HCT116 (cell line): ENCODE data around the gene SEC24C. TPM values are rescaled to one million over a fixed set of nuclear protein-coding genes. Genes with fewer than 3 reads are reported as not detected.

Source experiments
- ATAC-seq: fragments of 200-7000 bp; cut with Tn5 transposase; 2 replicates; pipeline ENCODE4 v1.9.1; 2020; ENCODE audit warnings: mild to moderate bottlenecking, moderate library complexity
- BruUV-seq: library from RNA; stranded (reverse); fragments of 400-500 nt; replicated peaks from 2 replicates; lab custom pipeline; 2021; lab: Mats Ljungman, UMichigan
- CTCF ChIA-PET: fragments of 300-600 bp; sonication (Branson Sonifier 250); formaldehyde crosslinking; loops from one replicate; lab custom pipeline; 2021; ENCODE audit warnings: antibody characterized with exemption; lab: Charles Lee
- POLR2A ChIA-PET: fragments of 300-600, 350-600 bp; sonication (Branson Sonifier 250); formaldehyde crosslinking; loops from one replicate; lab custom pipeline; 2021; ENCODE audit warnings: antibody characterized with exemption; lab: Charles Lee
- RAD21 ChIA-PET, 2 experiments: fragments of 300-600 bp; sonication (Branson Sonifier 250); formaldehyde crosslinking; loops; one replicate each; lab custom pipeline; 2023; ENCODE audit warnings: low total read pairs in 2 of 2; ENCODE audit not compliant: uncharacterized antibody in 2 of 2, unreplicated experiment in 2 of 2, low non-redundant PET in 1 of 2; lab: Charles Lee
- DNase-seq: peaks from one replicate; pipeline ENCODE4 v3.0.0-alpha.2; 2010; ENCODE audit warnings: low read depth, low spot score
- H2AFZ ChIP-seq: fragments of 200-600 bp; shearing (Covaris generic), sonication (generic); 2 replicates; pipeline ENCODE4 v1.6.1; 2017; ENCODE audit warnings: low read depth, mixed run types, mixed read lengths, antibody characterized with exemption, low read length; ENCODE audit not compliant: poor library complexity, severe bottlenecking
- H3K27ac ChIP-seq: 2 replicates; pipeline ENCODE4 v1.5.1; 2012; ENCODE audit warnings: low read depth, low read length
- H3K27me3 ChIP-seq: fragments of 200-600 bp; sonication (generic); 2 replicates; pipeline ENCODE4 v1.6.1; 2016; ENCODE audit warnings: mixed run types, low read length, mixed read lengths; ENCODE audit not compliant: insufficient read depth
- H3K36me3 ChIP-seq, 2 experiments: fragments of 200-500 bp in 1 of 2; fragments of 200-600 bp in 1 of 2; sonication (Bioruptor generic) in 1 of 2; sonication (generic) in 1 of 2; 2 replicates each; pipeline versions ENCODE4 v1.5.1 to v1.6.1; 2014 to 2016; ENCODE audit warnings: low read length in 2 of 2, inconsistent platforms in 1 of 2, mixed read lengths in 1 of 2, mixed run types in 1 of 2; ENCODE audit not compliant: insufficient read depth in 2 of 2, control insufficient read depth in 1 of 2
- H3K4me1 ChIP-seq, 2 experiments: fragments of 200-600 bp in 1 of 2; sonication (generic) in 1 of 2; 2 replicates each; pipeline versions ENCODE4 v1.5.1 to v1.6.1; 2012 to 2017; ENCODE audit warnings: low read length in 2 of 2, inconsistent platforms in 1 of 2, mild to moderate bottlenecking in 1 of 2, mixed read lengths in 1 of 2, mixed run types in 1 of 2, moderate library complexity in 1 of 2; ENCODE audit not compliant: insufficient read depth in 2 of 2, control insufficient read depth in 1 of 2
- H3K4me2 ChIP-seq: fragments of 200-600 bp; sonication (generic); 2 replicates; pipeline ENCODE4 v1.6.1; 2017; ENCODE audit warnings: mixed run types, low read length, mixed read lengths
- H3K4me3 ChIP-seq, 2 experiments: fragments of 200-600 bp in 1 of 2; sonication (generic) in 1 of 2; replicated peaks in 1 of 2; 2 replicates each; pipeline ENCODE4 v1.5.1; 2011 to 2016; ENCODE audit warnings: low read length in 2 of 2, control low read depth in 1 of 2, low read depth in 1 of 2, mild to moderate bottlenecking in 1 of 2, mixed read lengths in 1 of 2, mixed run types in 1 of 2
- H3K79me2 ChIP-seq: fragments of 200-600 bp; sonication (generic); 2 replicates; pipeline ENCODE4 v1.6.1; 2017; ENCODE audit warnings: mild to moderate bottlenecking, mixed run types, low read length, moderate library complexity, mixed read lengths; ENCODE audit not compliant: insufficient read depth
- H3K9ac ChIP-seq: fragments of 200-600 bp; sonication (generic); 2 replicates; pipeline ENCODE4 v1.6.1; 2016; ENCODE audit warnings: low read length, mixed read lengths
- H3K9me2 ChIP-seq: fragments of 200-600 bp; sonication (generic), shearing (Covaris generic); 2 replicates; pipeline ENCODE4 v1.6.1; 2017; ENCODE audit warnings: mixed run types, mild to moderate bottlenecking, moderate library complexity; ENCODE audit not compliant: insufficient read depth
- H3K9me3 ChIP-seq, 2 experiments: fragments of 200-500 bp in 1 of 2; fragments of 200-600 bp in 1 of 2; sonication (Bioruptor generic) in 1 of 2; sonication (generic) in 1 of 2; 2 replicates each; pipeline ENCODE4 v1.6.1; 2014 to 2017; ENCODE audit warnings: low read length in 2 of 2, mixed read lengths in 2 of 2, inconsistent platforms in 1 of 2, low read depth in 1 of 2, mild to moderate bottlenecking in 1 of 2, mixed run types in 1 of 2, moderate library complexity in 1 of 2; ENCODE audit not compliant: control insufficient read depth in 1 of 2, insufficient read depth in 1 of 2
- H4K20me1 ChIP-seq: fragments of 200-600 bp; sonication (generic), shearing (Covaris generic); 2 replicates; pipeline ENCODE4 v1.6.1; 2017; ENCODE audit warnings: mixed run types, mild to moderate bottlenecking, moderate library complexity; ENCODE audit not compliant: insufficient read depth
- CEBPB ChIP-seq: IDR thresholded peaks from 2 replicates; pipeline ENCODE4 v1.6.1; 2012; ENCODE audit warnings: low read depth
- EZH2phosphoT487 ChIP-seq: fragments of 200-600 bp; IDR thresholded peaks from 2 replicates; pipeline ENCODE4 v1.6.1; 2018; ENCODE audit warnings: antibody characterized with exemption, borderline replicate concordance
- JUND ChIP-seq: IDR thresholded peaks from 2 replicates; pipeline ENCODE4 v1.6.1; 2012
- SP1 ChIP-seq: IDR thresholded peaks from 2 replicates; pipeline ENCODE4 v1.6.1; 2012; ENCODE audit warnings: low read depth
- ZBTB33 ChIP-seq: IDR thresholded peaks from 2 replicates; pipeline ENCODE4 v1.6.1; 2011; ENCODE audit warnings: mild to moderate bottlenecking, low read length, moderate library complexity; ENCODE audit not compliant: insufficient replicate concordance; ENCODE audit errors: extremely low read depth
- ZFX ChIP-seq: fragments of 450-650 bp; IDR thresholded peaks from 2 replicates; pipeline ENCODE4 v1.6.1; 2017
- ZNF274 ChIP-seq: fragments of 200-500 bp; sonication (Bioruptor generic); IDR thresholded peaks from 2 replicates; pipeline ENCODE4 v1.6.1; 2014; ENCODE audit warnings: mild to moderate bottlenecking, low read depth, low read length, inconsistent platforms
- intact Hi-C: fragments of 100-400 bp; cut with micrococcal nuclease; formaldehyde crosslinking; loops from 2 replicates; pipeline ENCODE4 v1.10.0; 2022
- total RNA-seq: library from RNA; stranded (reverse); gene quantifications from one replicate; pipeline ENCODE4 v1.2.1, GENCODE V29; 2021; ENCODE audit not compliant: unreplicated experiment
- TF ChIP-seq, protein P1 (sequence below), 3 experiments: fragments of 200-600 bp in 1 of 3; sonication (generic) in 1 of 3; IDR thresholded peaks in 2 of 3; conservative IDR thresholded peaks in 1 of 3; 2 replicates each; pipeline ENCODE4 v1.5.1; 2012 to 2017; ENCODE audit warnings: low read depth in 2 of 3, low read length in 2 of 3, antibody characterized with exemption in 1 of 3, borderline replicate concordance in 1 of 3, control low read depth in 1 of 3, mild to moderate bottlenecking in 1 of 3, mixed read lengths in 1 of 3, mixed run types in 1 of 3, moderate library complexity in 1 of 3; ENCODE audit not compliant: insufficient read depth in 1 of 3

Gene SEC24C
- total RNA-seq, 1 experiment from 2014 or later = 60.9 TPM

DNA sequence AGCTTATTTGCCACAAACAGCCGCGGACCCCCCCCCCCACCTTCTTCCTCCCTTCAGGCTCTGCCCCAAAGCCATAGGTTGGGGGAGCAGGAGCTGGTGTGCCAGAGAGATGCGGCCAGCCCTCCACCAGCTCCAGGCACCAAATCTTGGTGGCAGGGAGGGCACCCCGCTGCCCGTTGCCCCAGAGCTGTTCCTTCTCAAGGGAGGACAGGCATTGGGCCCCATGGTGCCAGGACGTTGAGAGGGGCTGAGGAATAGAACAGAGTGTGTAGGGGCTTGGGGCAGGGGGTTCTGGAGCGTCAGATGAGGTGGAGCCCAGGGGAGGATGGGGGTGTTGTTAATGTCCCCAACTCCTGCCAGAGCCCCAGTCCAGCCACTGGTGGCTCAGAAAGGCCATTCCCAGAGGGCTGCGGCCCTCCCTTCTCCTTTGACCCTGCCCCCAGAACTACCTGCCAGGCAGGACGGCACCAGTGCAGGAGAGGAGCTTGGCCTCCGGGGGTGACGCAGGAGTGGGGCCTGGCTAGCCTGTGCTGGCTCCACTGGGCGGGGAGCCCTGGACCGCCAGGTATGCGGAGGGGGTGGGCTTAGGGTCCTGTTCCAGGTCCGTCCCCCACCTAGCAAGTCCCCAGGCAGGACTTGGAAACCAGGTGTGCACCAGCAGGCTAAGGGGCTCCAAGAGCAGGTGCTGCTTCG, 10.0 kb upstream of the SEC24C start:
- no peaks in the 10 kb centered on the region for H3K9me2 ChIP-seq
- no peak overlapping the region for H2AFZ ChIP-seq
- CTCF ChIA-PET = no interaction called here
- H3K4me1 ChIP-seq = peaks cover 0 to 4% of the 10 kb centered on the region in 2 experiments; a peak in 2 of 4 replicates
- H3K9ac ChIP-seq = no peak overlapping the region
- DNase-seq (no peak), ATAC-seq (no peak)
- no peak overlapping the region for H3K27ac ChIP-seq
- H3K27me3 ChIP-seq = no peaks in the 10 kb centered on the region
- POLR2A ChIA-PET = no interaction called here
- BruUV-seq = no TSS peak
- intact Hi-C loops = no loop called here
- TF ChIP-seq, protein P1, sequence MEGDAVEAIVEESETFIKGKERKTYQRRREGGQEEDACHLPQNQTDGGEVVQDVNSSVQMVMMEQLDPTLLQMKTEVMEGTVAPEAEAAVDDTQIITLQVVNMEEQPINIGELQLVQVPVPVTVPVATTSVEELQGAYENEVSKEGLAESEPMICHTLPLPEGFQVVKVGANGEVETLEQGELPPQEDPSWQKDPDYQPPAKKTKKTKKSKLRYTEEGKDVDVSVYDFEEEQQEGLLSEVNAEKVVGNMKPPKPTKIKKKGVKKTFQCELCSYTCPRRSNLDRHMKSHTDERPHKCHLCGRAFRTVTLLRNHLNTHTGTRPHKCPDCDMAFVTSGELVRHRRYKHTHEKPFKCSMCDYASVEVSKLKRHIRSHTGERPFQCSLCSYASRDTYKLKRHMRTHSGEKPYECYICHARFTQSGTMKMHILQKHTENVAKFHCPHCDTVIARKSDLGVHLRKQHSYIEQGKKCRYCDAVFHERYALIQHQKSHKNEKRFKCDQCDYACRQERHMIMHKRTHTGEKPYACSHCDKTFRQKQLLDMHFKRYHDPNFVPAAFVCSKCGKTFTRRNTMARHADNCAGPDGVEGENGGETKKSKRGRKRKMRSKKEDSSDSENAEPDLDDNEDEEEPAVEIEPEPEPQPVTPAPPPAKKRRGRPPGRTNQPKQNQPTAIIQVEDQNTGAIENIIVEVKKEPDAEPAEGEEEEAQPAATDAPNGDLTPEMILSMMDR (IDR thresholded peaks at IDR 0.05 in 2 of 3, conservative IDR thresholded peaks at IDR 0.05 in 1 of 3; ENCODE audit: borderline replicate concordance in 1 of 3, insufficient read depth in 1 of 3, low read depth in 2 of 3, low read length in 2 of 3) = no peak
- TF ChIP-seq ZNF274 (no peak), ZFX (no peak), EZH2phosphoT487 (no peak), CEBPB (no peak), SP1 (no peak), JUND (no peak), ZBTB33 (no peak)
- TF ChIP-seq, all 23 proteins: peak for 0
- Histone ChIP-seq H3K4me2 (no peak overlapping the region), H3K79me2 (peaks cover 19% of the 10 kb centered on the region), H3K4me3 (no peak overlapping the region), H3K9me3 (no peaks in the 10 kb centered on the region), H4K20me1 (no peaks in the 10 kb centered on the region), H3K36me3 (no peaks in the 10 kb centered on the region; a peak in 1 of 4 replicates)
- RAD21 ChIA-PET = no interaction called here
